Common myeloid progenitor, CD34-positive (primary cell): ENCODE data around the gene COG5.

Source experiments
- CTCF ChIA-PET: fragments of 350-600 bp; sonication (Branson Sonifier 250); formaldehyde crosslinking; loops from one replicate; lab custom pipeline; 2021; ENCODE audit warnings: antibody characterized with exemption; lab: Charles Lee
- POLR2A ChIA-PET: fragments of 350-600 bp; sonication (Branson Sonifier 250); formaldehyde crosslinking; loops from one replicate; lab custom pipeline; 2021; ENCODE audit warnings: antibody characterized with exemption; lab: Charles Lee
- DNase-seq, 3 donors: peaks; one replicate each; pipeline versions ENCODE4 v3.0.0 to v3.0.0-alpha.2; 2013
- H3K27ac ChIP-seq, 2 experiments: 1 replicate in 1 of 2; 2 replicates in 1 of 2; pipeline ENCODE4 v1.7.0; 2013; ENCODE audit warnings: inconsistent platforms in 2 of 2, low read length in 2 of 2, mild to moderate bottlenecking in 2 of 2, low read depth in 1 of 2, moderate library complexity in 1 of 2; ENCODE audit not compliant: severe bottlenecking in 2 of 2, insufficient read depth in 1 of 2, poor library complexity in 1 of 2
- H3K27me3 ChIP-seq, 5 experiments: replicated peaks in 2 of 5; 1 replicate in 3 of 5; 2 replicates in 2 of 5; pipeline versions ENCODE4 v1.6.1 to v1.7.0; 2013; ENCODE audit warnings: low read length in 4 of 5, mild to moderate bottlenecking in 2 of 5, moderate library complexity in 2 of 5, inconsistent platforms in 1 of 5; ENCODE audit not compliant: insufficient read depth in 5 of 5, control insufficient read depth in 4 of 5
- H3K36me3 ChIP-seq, 4 experiments: 1 replicate in 2 of 4; 2 replicates in 2 of 4; pipeline versions ENCODE4 v1.6.1 to v1.7.0; 2013; ENCODE audit warnings: low read length in 3 of 4, control low read depth in 1 of 4, mild to moderate bottlenecking in 1 of 4; ENCODE audit not compliant: control insufficient read depth in 4 of 4, insufficient read depth in 4 of 4
- H3K4me1 ChIP-seq, 4 experiments: 1 replicate in 3 of 4; 2 replicates in 1 of 4; pipeline versions ENCODE4 v1.6.1 to v1.7.1; 2013; ENCODE audit warnings: low read length in 3 of 4, mild to moderate bottlenecking in 3 of 4, control low read depth in 1 of 4, inconsistent platforms in 1 of 4, moderate library complexity in 1 of 4; ENCODE audit not compliant: control insufficient read depth in 4 of 4, insufficient read depth in 4 of 4; ENCODE audit errors: control extremely low read depth in 1 of 4
- H3K4me3 ChIP-seq, 7 experiments: 1 replicate in 4 of 7; 2 replicates in 3 of 7; pipeline versions ENCODE4 v1.5.1 to v1.7.0; 2013; ENCODE audit warnings: mild to moderate bottlenecking in 7 of 7, low read length in 6 of 7, moderate library complexity in 6 of 7, inconsistent platforms in 2 of 7, low read depth in 2 of 7, control low read depth in 1 of 7; ENCODE audit not compliant: insufficient read depth in 4 of 7, control insufficient read depth in 1 of 7; ENCODE audit errors: extremely low read depth in 1 of 7
- H3K9me3 ChIP-seq, 5 experiments: 1 replicate in 4 of 5; 2 replicates in 1 of 5; pipeline versions ENCODE4 v1.6.1 to v1.7.1; 2013; ENCODE audit warnings: low read length in 4 of 5, mild to moderate bottlenecking in 2 of 5, inconsistent platforms in 1 of 5, low read depth in 1 of 5, moderate library complexity in 1 of 5; ENCODE audit not compliant: control insufficient read depth in 4 of 5, insufficient read depth in 2 of 5; ENCODE audit errors: control extremely low read depth in 1 of 5
- WGBS: methylation state at CpG from one replicate; pipeline ENCODE4 v1.1.5; 2013; ENCODE audit not compliant: insufficient coverage; 5-methylcytosine and 5-hydroxymethylcytosine counted together

The COG5 gene

DNA sequence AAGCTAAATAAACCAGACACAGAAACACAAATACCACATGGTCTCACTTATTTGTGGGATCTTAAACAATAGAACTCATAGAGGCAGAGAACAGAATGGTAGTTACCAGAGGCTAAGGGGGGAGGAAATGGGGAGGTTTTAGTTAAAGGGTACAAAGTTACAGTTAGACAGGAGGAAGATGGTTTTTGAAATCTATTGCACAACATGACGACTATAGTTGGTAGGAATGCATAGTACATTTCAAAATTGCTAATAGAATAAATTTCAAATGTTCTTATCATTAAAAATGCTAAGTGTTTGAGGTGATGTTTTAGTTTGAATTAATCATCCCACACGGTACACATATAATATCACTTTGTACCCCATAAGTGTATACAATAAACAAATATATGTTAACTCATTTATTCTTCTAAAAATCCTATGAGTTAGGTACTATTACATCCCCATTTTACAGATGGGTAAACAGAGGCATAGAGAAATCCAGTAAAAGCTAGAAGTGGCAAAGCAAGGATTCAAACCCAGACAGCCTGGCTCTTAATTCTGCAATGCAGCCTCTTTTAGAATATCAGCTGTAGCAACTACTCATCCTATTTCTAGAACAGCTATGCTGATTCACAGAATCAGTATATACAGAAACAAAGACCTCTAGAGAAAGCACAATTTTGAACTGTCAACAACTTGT lies 344.0 kb downstream of the COG5 start:
- WGBS, result no CpG with 5 or more reads among the region's 2 CpGs
- no peak overlapping the region for H3K27ac ChIP-seq
- H3K27me3 ChIP-seq, result no peaks in the 10 kb centered on the region
- peaks cover 0 to 7% (median 4%) of the 10 kb centered on the region in 4 experiments for H3K36me3 ChIP-seq
- peaks cover 0 to 3% (median 0%) of the 10 kb centered on the region in 4 experiments for H3K4me1 ChIP-seq
- POLR2A ChIA-PET, result no interaction called here
- H3K9me3 ChIP-seq, result peaks cover 0 to 3% (median 0%) of the 10 kb centered on the region in 5 experiments
- no peak overlapping the region for H3K4me3 ChIP-seq
- no peak for DNase-seq
- CTCF ChIA-PET, result interaction anchor here (1.1 kb wide), 1 partner anchor 9 kb away, joined by 5 read pairs; no protein-coding TSS in a partner anchor

DNA sequence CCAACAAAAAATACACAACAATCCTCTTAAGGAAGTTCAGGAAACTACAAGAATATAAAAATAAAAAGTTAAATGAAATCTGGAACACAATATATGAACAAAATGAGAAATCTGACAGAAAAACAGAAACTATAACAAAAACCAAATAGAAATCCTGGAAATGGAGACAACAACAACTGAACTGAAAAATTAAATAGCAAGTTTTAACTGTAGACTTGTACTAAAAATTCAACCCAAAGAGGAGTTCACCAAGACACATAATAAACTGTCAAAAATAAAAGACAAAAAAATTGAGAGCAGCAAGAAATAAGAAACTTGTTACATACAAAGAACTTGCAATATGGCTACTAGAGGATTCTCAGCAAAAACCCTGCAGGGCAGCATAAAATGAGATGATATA lies 349.8 kb downstream of the COG5 start:
- Histone ChIP-seq H3K27me3 (no peaks in the 10 kb centered on the region), H3K36me3 (peaks cover 5 to 24% (median 13%) of the 10 kb centered on the region in 4 experiments), H3K4me3 (no peak overlapping the region), H3K9me3 (peaks cover 0 to 14% (median 0%) of the 10 kb centered on the region in 5 experiments), H3K27ac (no peak overlapping the region), H3K4me1 (no peaks in the 10 kb centered on the region)
- ChIA-PET POLR2A (interaction anchor here (0.7 kb wide), 1 partner anchor 514 kb away, joined by 3 read pairs; no protein-coding TSS in a partner anchor), CTCF (interaction anchor here (1.7 kb wide), 1 partner anchor 8 kb away, joined by 7 read pairs; no protein-coding TSS in a partner anchor)
- DNase-seq, result no peak

DNA sequence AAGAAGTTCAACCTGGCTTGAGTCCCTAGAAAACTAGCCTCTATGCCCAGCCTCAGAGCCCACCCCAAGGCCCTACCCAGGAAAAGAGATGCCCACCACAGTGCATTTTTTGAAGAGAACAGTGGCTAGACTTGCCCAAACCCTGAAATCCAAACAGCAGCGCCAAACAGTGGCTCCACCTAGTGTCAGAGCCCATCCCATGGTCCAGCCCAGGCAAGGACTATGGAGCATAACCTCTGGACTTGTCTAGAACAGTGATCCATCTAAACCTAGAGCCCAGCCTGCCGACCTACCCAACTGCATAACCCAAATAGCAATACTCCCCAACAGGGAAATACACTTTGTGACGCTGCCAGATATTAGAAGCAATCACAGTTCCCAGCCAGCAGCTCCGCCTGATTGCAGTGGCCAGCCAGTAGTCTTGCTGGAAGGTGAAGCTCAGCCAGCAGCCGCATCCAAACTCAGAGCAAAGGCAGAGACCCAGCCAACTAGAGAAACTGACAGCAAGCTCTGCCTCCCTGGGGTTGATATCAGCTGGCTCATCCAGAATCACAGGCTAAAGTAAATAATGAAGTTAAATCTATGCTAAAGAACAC lies 350.4 kb downstream of the COG5 start:
- ChIA-PET CTCF (interaction anchor here (1.7 kb wide), 1 partner anchor 7 kb away, joined by 7 read pairs; no protein-coding TSS in a partner anchor), POLR2A (interaction anchor here (0.7 kb wide), 1 partner anchor 515 kb away, joined by 3 read pairs; no protein-coding TSS in a partner anchor)
- no peak overlapping the region for H3K27ac ChIP-seq
- no peak for DNase-seq
- 96% methylated on average over 4 of the region's 5 CpGs for WGBS
- peaks cover 0 to 14% (median 0%) of the 10 kb centered on the region in 5 experiments for H3K9me3 ChIP-seq
- no peaks in the 10 kb centered on the region for H3K4me1 ChIP-seq
- H3K27me3 ChIP-seq, result no peaks in the 10 kb centered on the region
- peaks cover 5 to 30% (median 17%) of the 10 kb centered on the region in 4 experiments for H3K36me3 ChIP-seq
- H3K4me3 ChIP-seq, result no peak overlapping the region

DNA sequence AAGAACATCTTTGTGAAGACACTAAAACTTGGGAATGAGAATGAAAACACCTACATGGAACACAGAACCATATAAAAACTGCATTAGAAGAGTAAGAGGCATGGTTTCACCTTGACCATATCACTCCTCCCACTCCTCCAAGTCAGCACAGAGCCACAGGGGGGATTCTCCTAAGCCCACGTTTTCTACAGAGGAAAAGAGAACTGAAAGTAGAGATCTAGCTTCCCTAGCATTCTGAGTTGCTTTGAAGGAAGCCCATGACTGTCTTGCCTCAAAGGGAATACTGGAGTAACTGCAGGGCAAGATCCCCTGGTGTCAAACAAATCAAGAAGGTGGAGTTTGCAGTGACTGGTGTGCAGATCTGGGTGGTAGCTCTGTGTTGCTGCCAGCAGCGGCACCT lies 351.0 kb downstream of the COG5 start:
- peaks cover 0 to 14% (median 0%) of the 10 kb centered on the region in 5 experiments for H3K9me3 ChIP-seq
- H3K36me3 ChIP-seq, result peaks cover 5 to 33% (median 17%) of the 10 kb centered on the region in 4 experiments
- H3K4me3 ChIP-seq, result no peak overlapping the region
- no peaks in the 10 kb centered on the region for H3K27me3 ChIP-seq
- no peak for DNase-seq
- WGBS, result 83% methylated on average over 1 of the region's 2 CpGs
- CTCF ChIA-PET, result interaction anchor here (1.2 kb wide), 1 partner anchor 20 kb away, joined by 3 read pairs; no protein-coding TSS in a partner anchor
- POLR2A ChIA-PET, result no interaction called here
- H3K4me1 ChIP-seq, result no peaks in the 10 kb centered on the region
- no peak overlapping the region for H3K27ac ChIP-seq

DNA sequence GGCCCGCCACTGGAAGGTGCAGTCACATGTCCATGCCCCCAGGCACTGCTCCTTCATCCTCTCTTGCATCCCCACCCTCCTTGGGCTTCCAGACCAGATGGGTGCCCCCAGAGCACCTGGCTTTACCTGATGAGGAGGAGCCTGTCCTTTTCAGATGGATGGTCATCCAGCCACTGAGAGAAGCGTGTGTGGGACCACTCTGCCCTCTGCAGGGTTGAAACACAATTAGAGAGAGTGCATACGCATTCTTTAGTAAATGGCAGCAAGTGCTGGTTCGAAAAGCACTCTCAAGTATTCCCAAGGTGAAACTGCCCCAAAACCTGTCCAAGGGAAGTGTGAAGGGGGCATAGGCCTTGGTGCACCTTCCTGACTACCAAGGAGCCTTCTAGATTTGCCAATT lies 353.3 kb downstream of the COG5 start:
- Histone ChIP-seq H3K4me1 (no peaks in the 10 kb centered on the region), H3K27ac (no peak overlapping the region), H3K36me3 (peaks cover 7 to 45% (median 27%) of the 10 kb centered on the region in 4 experiments), H3K9me3 (peaks cover 0 to 14% (median 0%) of the 10 kb centered on the region in 5 experiments), H3K4me3 (no peak overlapping the region), H3K27me3 (no peaks in the 10 kb centered on the region)
- 95% methylated on average over 4 of the region's 4 CpGs for WGBS
- POLR2A ChIA-PET, result no interaction called here
- CTCF ChIA-PET, result no interaction called here
- DNase-seq, result no peak

DNA sequence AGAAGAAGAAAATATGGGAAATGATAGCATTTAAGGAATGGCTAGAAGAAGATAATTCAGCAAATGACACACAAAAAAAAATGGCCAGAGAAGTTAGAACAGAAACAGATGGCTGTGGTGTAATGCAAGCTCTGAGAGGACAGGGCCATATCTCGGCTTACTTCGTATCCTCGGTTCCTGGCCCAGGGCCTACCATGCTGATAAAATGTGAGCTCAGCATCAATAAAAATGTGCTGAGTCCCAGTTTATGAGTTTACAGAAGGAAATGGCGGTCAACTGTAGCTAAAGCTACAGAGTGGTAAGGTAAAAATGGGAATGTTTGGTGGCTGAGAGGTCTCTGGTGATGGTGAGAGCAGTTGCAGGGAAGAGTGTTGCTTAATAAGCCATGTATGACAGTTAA lies 354.2 kb downstream of the COG5 start:
- no peak for DNase-seq
- ChIA-PET CTCF (interaction anchor here (1.6 kb wide), 1 partner anchor 15 kb away, joined by 6 read pairs; no protein-coding TSS in a partner anchor), POLR2A (no interaction called here)
- no peaks in the 10 kb centered on the region for H3K4me1 ChIP-seq
- no peak overlapping the region for H3K27ac ChIP-seq
- H3K27me3 ChIP-seq, result no peaks in the 10 kb centered on the region
- peaks cover 12 to 54% (median 28%) of the 10 kb centered on the region in 4 experiments for H3K36me3 ChIP-seq
- no peak overlapping the region for H3K4me3 ChIP-seq
- peaks cover 0 to 10% (median 0%) of the 10 kb centered on the region in 5 experiments for H3K9me3 ChIP-seq
- 100% methylated on average over 4 of the region's 4 CpGs for WGBS

DNA sequence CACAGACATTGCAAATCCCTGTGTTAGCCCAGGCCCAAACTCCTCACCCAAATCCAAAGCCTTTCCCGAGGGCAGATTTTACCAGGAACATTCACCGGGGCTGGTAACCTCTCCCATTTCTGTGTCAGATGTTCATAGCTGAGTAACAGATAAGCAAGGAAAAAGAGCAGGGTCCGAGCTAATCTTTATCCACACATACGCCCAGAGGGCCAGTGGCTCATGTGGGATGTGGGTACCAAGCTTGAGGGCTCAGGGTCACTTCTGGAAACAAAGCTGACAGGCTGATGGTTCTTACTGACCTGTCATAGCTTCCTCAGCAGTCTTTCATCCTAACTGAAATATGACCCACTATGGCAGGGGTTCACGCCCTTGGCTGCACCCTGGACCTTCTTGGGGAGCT lies 355.2 kb downstream of the COG5 start:
- 100% methylated on average over 3 of the region's 5 CpGs for WGBS
- H3K36me3 ChIP-seq, result peaks cover 16 to 64% (median 35%) of the 10 kb centered on the region in 4 experiments

More for the DNA sequence above, 355.2 kb downstream of the COG5 start:
- Histone ChIP-seq H3K4me1 (no peaks in the 10 kb centered on the region), H3K9me3 (peaks cover 0 to 4% (median 0%) of the 10 kb centered on the region in 5 experiments), H3K27ac (no peak overlapping the region), H3K4me3 (no peak overlapping the region), H3K27me3 (no peaks in the 10 kb centered on the region)
- POLR2A ChIA-PET, result no interaction called here
- no peak for DNase-seq
- CTCF ChIA-PET, result interaction anchor here (1.1 to 1.6 kb wide), 2 partner anchors 9 to 14 kb away, joined by 4 to 6 read pairs; no protein-coding TSS in a partner anchor
